HG02610 (cell line): ENCODE data around the gene C3orf22.

Experiments
- ATAC-seq: cut with Tn5 transposase; IDR thresholded peaks from one replicate; pipeline ENCODE4 v1.9.1; 2021; ENCODE audit warnings: mild to moderate bottlenecking, moderate library complexity; ENCODE audit not compliant: unreplicated experiment

C3orf22 gene

GRCh38 chr3:126557415-126557745, 1.4 kb downstream of the C3orf22 start:
- ATAC-seq: no peak

- ATAC-seq: no peak
Measured at GRCh38 chr3:126556637-126557414, 1.9 kb downstream of the C3orf22 start.

DNA sequence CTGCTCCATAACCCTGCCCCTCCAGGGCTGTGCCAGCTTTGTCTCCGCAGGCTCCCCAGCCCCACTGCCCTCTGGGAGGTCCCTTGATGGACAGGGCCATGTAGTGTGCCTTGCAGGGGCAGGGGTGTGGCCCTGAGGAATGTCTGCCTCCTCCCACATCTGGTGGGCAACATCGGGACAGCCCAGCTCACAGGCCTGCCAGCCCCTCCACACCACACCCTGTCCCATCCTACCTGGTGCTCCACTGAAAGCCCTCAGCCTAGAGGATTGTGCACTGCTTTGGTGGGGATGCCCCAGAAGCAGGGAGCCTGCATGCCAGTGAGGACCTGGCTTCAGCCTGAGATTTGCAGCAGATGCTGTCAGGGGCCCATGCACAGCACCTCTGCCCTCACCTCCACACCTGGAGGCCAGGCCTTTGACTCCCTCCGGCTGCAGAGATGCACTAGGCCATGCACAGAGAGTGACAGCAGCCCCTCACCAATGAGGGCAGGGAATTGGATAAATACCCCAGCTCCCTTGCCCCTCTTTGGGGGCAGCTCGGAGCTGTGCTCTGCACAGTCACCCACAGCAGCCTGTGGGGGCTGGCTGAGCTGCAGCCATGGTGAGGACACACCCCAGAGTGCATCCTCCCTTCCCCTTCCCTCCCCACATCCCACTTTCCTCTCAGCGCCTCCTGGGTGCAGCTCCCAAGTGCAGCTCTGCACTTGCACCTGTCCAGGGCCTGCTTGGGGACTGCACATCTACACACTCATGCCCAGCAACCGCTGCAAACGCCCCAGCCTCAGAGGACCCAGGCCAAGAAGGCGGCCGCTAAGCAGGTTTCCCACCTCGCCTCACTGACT, 2.7 kb downstream of the C3orf22 start:
- ATAC-seq: no peak

GRCh38 chr3:126554560-126555525, 3.9 kb downstream of the C3orf22 start:
- no peak for ATAC-seq

DNA sequence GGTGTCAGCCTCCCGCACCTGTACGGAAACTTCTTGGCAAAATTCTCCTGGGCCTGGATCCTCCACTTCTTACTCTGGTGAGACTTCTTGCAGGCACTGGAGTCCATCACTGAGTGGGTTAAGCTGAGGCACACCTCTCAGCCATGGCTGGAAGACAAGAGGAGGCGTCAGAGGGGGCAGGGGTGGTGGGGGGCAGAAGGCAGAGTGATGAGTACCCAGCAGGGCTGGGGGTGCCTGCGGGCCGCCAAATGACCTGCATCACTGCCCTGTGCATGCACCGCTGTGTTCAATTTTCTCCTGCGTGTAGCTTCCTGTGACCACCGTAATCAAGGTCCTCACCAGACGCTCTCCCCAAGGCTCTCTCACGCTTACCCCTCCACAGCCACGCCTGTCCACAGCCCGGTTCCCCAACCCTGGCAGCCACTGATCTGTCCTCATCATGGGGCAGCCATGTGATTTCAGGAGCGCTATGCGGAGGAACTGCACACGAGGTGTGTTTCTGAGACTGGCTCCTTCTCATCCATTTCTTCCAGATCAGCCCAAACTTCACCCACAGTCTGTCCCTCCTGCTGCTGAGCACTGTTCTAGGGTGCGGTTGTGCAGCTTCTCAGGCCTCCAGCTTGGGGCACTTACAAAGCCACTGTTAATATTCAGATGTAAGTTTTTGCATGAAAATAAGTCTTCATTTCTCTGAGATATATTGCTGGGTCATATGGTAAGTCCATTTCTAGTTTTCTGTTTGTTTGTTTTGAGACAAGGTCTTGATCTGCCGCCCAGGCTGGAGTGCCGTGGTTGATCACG, 5.2 kb downstream of the C3orf22 start:
- ATAC-seq: no peak

DNA sequence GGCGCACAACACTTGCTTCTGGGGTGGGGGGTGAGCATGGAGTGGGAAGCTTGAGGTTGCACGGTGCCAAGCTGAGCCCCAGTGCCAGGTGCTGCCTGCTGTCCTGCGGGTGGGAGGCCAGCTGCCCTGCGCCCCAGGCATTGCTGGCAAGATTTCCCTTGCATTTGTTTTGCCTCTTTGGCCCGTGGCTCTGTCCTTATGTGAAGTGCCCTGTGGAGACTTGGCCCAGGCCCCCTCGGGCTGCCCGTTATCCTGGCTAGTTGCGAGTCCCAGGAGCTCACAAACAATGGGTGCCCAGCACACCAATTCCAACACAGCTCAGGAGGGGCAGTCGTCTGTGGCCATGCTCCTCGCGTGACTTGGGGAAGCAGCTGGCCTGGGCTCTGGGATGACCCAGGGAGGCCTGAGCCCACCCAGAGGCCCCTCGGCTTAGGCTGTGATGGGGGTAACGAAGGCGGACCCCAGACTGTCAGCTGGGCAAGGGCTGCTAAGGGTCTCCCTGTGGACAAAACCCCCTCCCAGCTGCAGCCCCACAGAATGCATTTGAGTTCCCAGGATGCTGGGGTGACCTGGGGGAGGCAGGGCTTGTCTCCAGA, 5.9 kb downstream of the C3orf22 start:
- ATAC-seq: no peak

DNA sequence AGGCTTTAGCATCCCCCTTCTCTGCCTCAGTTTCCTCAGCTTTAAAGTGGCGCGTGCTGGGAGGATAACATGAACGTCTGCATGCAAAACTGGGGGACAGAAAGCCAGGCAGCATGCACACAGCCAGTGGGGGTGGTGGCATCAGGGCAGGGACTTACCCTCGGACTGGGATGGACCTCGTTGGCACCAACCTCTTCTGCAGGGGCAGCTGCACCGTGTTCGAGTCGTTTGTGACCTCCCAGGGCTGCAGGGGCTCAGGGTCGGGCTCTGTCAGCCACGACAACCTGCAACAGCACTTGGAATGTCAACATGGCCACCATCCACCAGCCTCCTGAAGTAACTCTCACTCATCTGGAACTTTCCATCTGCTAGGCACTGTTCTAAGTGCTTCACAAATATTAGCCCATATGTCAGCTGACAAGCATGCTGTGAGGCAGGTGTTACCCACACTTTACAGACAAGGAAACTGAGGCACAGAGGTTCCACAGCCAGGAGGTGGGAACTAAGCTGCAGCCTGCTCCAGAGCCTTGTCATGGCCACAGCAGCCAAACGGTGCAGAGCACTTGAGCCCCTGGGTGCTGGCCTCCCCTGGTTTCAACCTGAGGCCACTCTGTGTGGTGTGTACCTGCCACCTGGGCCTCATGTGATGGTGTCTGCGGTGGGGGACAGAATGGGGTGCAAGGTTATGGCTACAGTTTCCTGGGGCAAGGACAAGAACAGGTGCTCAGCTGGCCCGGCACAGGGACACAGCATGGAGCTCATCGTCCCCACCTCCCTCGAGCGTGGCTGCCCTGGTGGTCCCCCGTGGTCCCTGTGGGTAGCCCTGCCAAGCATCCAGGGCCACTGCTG, 6.7 kb downstream of the C3orf22 start:
- no peak for ATAC-seq

GRCh38 chr3:126551121-126551838, 7.5 kb downstream of the C3orf22 start:
- no peak for ATAC-seq

DNA sequence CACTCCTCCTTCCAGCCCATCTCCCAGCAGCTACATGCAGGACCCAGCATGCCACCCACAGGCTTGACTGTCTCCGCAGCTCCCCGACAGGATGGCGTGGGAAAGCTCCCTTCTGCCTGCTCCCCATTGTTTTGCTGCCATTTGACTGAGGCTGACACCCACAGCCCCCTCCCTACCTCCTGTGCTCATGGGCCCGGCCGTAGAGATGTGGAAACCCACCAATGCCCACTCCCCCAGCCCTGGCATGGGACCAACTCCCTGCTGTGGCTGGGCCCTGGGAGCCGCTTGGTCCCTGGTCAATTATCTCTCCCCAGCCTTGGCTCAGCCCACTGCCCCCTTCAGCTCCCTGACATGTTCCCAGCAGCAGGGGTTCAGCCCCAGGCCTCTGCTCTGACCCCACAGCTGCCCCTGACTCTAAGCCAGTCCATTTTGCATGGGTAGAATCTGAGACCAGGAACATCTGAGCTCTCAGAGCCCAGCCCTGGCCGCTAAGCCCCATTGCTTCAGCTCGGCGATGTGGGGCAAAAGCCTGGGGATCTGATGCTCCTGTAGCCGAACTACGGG, 8.2 kb downstream of the C3orf22 start:
- no peak for ATAC-seq

GRCh38 chr3:126549861-126550487, 8.8 kb downstream of the C3orf22 start:
- ATAC-seq: no peak

- no peak for ATAC-seq
Measured at GRCh38 chr3:126548556-126549466, 9.9 kb downstream of the C3orf22 start.

DNA sequence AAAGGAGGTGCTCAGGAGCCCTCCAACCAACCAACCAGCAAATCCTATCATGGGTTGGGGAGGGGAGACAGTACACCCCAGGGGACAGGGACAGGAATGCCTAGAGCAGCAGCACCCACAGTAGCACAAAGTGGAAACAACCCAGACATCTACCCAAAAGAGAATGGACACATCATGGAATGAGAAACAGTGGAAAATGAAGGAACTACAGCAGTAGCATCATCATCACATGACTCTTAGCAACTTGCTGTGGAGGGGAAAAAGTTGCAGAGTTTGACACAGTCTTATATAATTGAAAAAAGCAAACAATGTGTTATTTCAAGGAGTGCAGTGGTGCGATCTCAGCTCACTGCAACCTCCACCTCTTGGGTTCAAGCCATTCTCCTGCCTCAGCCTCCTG, 11.0 kb downstream of the C3orf22 start:
- ATAC-seq: no peak

GRCh38 chr3:126546549-126547239, 12.0 kb downstream of the C3orf22 start:
- ATAC-seq: no peak

GRCh38 chr3:126546013-126546412, 12.7 kb downstream of the C3orf22 start:
- ATAC-seq: no peak

DNA sequence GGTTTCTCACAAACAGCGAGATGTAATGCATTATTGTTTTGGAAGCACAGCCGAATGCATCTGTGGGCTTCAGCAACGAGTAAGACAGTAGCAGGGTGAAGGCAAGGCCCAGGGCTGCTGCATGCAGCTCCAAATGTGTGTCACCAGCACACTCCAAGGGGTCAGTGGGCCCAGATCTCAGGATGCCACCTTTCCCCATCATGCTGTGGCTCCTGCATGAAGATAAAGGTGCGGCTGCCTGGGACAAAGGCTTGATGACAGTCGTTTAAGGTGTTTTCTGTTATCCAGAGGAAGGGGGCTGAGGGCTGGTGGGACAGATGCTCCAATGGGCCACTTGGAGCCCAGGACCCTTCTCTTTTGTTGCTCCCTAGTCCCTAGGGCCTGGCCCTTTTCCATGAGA, 13.2 kb downstream of the C3orf22 start:
- no peak for ATAC-seq
